HepG2 (cell line): Measurements from ENCODE around the gene BAZ1A. TPM values are rescaled to one million over a fixed set of nuclear protein-coding genes. Genes with fewer than 3 reads are reported as not detected.

Source experiments
- DNMT1 ChIP-seq: sonication (generic); formaldehyde crosslinking; IDR thresholded peaks from 2 replicates; pipeline ENCODE4 v1.5.1; 2020; ENCODE audit warnings: mild to moderate bottlenecking, missing genetic modification reagents
- HMG20A ChIP-seq: IDR thresholded peaks from 2 replicates; pipeline ENCODE4 v1.6.1; 2016; ENCODE audit warnings: borderline replicate concordance
- KLF13 ChIP-seq: sonication (generic); formaldehyde crosslinking; IDR thresholded peaks from 2 replicates; pipeline ENCODE4 v1.4.0; 2020; ENCODE audit warnings: mild to moderate bottlenecking, missing genetic modification reagents
- KLF9 ChIP-seq: IDR thresholded peaks from 2 replicates; pipeline ENCODE4 v1.6.1; 2016; ENCODE audit warnings: low read depth
- MIER2 ChIP-seq: IDR thresholded peaks from 2 replicates; pipeline ENCODE4 v1.6.1; 2016; ENCODE audit warnings: missing biosample characterization, missing genetic modification reagents
- NFRKB ChIP-seq: fragments of 450-650 bp; IDR thresholded peaks from 2 replicates; pipeline ENCODE4 v1.6.1; 2017
- NR2F1 ChIP-seq, 2 experiments: fragments of 450-650 bp in 1 of 2; formaldehyde crosslinking in 1 of 2; IDR thresholded peaks; 2 replicates each; pipeline versions ENCODE4 v1.5.0 to v1.6.1; 2016 to 2020; ENCODE audit warnings: mild to moderate bottlenecking in 1 of 2, missing compliant biosample characterization in 1 of 2, missing genetic modification reagents in 1 of 2, moderate library complexity in 1 of 2
- PAWR ChIP-seq: sonication (generic); formaldehyde crosslinking; IDR thresholded peaks from 2 replicates; pipeline ENCODE4 v1.4.0; 2020; ENCODE audit warnings: missing genetic modification reagents, mild to moderate bottlenecking, borderline replicate concordance
- PHF21A ChIP-seq: sonication (generic); formaldehyde crosslinking; IDR thresholded peaks from 2 replicates; pipeline ENCODE4 v1.5.0; 2020; ENCODE audit warnings: mild to moderate bottlenecking, missing genetic modification reagents
- SIN3B ChIP-seq: fragments of 150-350 bp; IDR thresholded peaks from 2 replicates; pipeline ENCODE4 v1.6.1; 2014; ENCODE audit warnings: low read length
- SMAD1 ChIP-seq: sonication (generic); formaldehyde crosslinking; IDR thresholded peaks from 2 replicates; pipeline ENCODE4 v1.4.0; 2020; ENCODE audit warnings: missing genetic modification reagents, low read depth, mild to moderate bottlenecking, borderline replicate concordance
- SOX6 ChIP-seq, 2 experiments: fragments of 450-650 bp in 1 of 2; sonication (generic) in 1 of 2; formaldehyde crosslinking in 1 of 2; IDR thresholded peaks; 2 replicates each; pipeline versions ENCODE4 v1.4.0 to v1.6.1; 2017 to 2020; ENCODE audit warnings: antibody characterized with exemption in 1 of 2, mild to moderate bottlenecking in 1 of 2, missing genetic modification reagents in 1 of 2
- SSRP1 ChIP-seq: IDR thresholded peaks from 2 replicates; pipeline ENCODE4 v1.6.1; 2016; ENCODE audit warnings: control low read depth
- U2AF2 ChIP-seq: fragments of 200-400 bp; formaldehyde crosslinking; IDR thresholded peaks from 2 replicates; pipeline ENCODE4 v1.6.1; 2017; ENCODE audit warnings: low read depth, mild to moderate bottlenecking, low read length
- ZFAT ChIP-seq: sonication (generic); formaldehyde crosslinking; conservative IDR thresholded peaks from 2 replicates; pipeline ENCODE4 v1.8.1; 2023; ENCODE audit warnings: missing genetic modification reagents, inconsistent platforms
- ZMYM4 ChIP-seq: sonication (generic); formaldehyde crosslinking; IDR thresholded peaks from 2 replicates; pipeline ENCODE4 v1.8.1; 2023; ENCODE audit warnings: mild to moderate bottlenecking, missing genetic modification reagents
- ZNF10 ChIP-seq: sonication (generic); formaldehyde crosslinking; IDR thresholded peaks from 2 replicates; pipeline ENCODE4 v1.4.0; 2020; ENCODE audit warnings: mild to moderate bottlenecking, low read depth, missing genetic modification reagents, borderline replicate concordance
- ZNF224 ChIP-seq: sonication (generic); formaldehyde crosslinking; IDR thresholded peaks from 2 replicates; pipeline ENCODE4 v1.5.0; 2020; ENCODE audit warnings: mild to moderate bottlenecking, missing genetic modification reagents
- ZNF572 ChIP-seq: sonication (generic); formaldehyde crosslinking; IDR thresholded peaks from 2 replicates; pipeline ENCODE4 v1.5.1; 2020; ENCODE audit warnings: mild to moderate bottlenecking, missing genetic modification reagents
- ZNF776 ChIP-seq: sonication (generic); formaldehyde crosslinking; IDR thresholded peaks from 2 replicates; pipeline ENCODE4 v1.4.0; 2020; ENCODE audit warnings: mild to moderate bottlenecking, missing genetic modification reagents
- ZNF777 ChIP-seq: sonication (generic); formaldehyde crosslinking; IDR thresholded peaks from 2 replicates; pipeline ENCODE4 v1.4.0; 2020; ENCODE audit warnings: missing genetic modification reagents
- ZNF816 ChIP-seq: sonication (generic); formaldehyde crosslinking; IDR thresholded peaks from 2 replicates; pipeline ENCODE4 v1.8.0; 2022; ENCODE audit warnings: missing genetic modification reagents, mild to moderate bottlenecking, borderline replicate concordance
- polyA plus RNA-seq, 8 experiments: library from polyadenylated mRNA; depleted of rRNA in 3 of 8; stranded (reverse) in 7 of 8; unstranded in 1 of 8; fragments of >200 nt; fragmentation: Illumina TruSeq in 4 of 8; extraction: Trizol in 4 of 8; gene quantifications; 2 replicates each; pipeline versions ENCODE4 v1.2.1 to v1.2.3, GENCODE V29; 2011 to 2016; ENCODE audit warnings: low read depth in 4 of 8, missing spikeins in 1 of 8, mixed read lengths in 1 of 8; ENCODE audit not compliant: insufficient read depth in 1 of 8
- total RNA-seq, 5 experiments: library from RNA; depleted of rRNA; stranded (reverse); fragments of >200 nt; fragmentation: Illumina TruSeq; extraction: Trizol; gene quantifications; 2 replicates each; pipeline ENCODE4 v1.2.3, GENCODE V29; 2016; ENCODE audit warnings: low read depth in 1 of 5
- TF ChIP-seq, protein P1 (sequence below): sonication (generic); formaldehyde crosslinking; IDR thresholded peaks from 2 replicates; pipeline ENCODE4 v1.8.1; 2023; ENCODE audit warnings: missing genetic modification reagents, inconsistent platforms, borderline replicate concordance
- TF ChIP-seq, protein P2 (sequence below): sonication (generic); formaldehyde crosslinking; IDR thresholded peaks from 2 replicates; pipeline ENCODE4 v1.4.0; 2020; ENCODE audit warnings: missing genetic modification reagents
- TF ChIP-seq, protein P3 (sequence below): sonication (generic); formaldehyde crosslinking; IDR thresholded peaks from 2 replicates; pipeline ENCODE4 v1.5.0; 2020; ENCODE audit warnings: missing genetic modification reagents, mild to moderate bottlenecking, borderline replicate concordance
- TF ChIP-seq, protein P4 (sequence below): sonication (generic); formaldehyde crosslinking; IDR thresholded peaks from 2 replicates; pipeline ENCODE4 v1.5.1; 2020; ENCODE audit warnings: missing genetic modification reagents, mild to moderate bottlenecking, borderline replicate concordance

BAZ1A gene
- total and polyA plus RNA-seq, 2 of the 13 experiments (the other 11 are each of a cell fraction or from before 2014, with no cell fraction given): 20.9 to 56.8 TPM

DNA sequence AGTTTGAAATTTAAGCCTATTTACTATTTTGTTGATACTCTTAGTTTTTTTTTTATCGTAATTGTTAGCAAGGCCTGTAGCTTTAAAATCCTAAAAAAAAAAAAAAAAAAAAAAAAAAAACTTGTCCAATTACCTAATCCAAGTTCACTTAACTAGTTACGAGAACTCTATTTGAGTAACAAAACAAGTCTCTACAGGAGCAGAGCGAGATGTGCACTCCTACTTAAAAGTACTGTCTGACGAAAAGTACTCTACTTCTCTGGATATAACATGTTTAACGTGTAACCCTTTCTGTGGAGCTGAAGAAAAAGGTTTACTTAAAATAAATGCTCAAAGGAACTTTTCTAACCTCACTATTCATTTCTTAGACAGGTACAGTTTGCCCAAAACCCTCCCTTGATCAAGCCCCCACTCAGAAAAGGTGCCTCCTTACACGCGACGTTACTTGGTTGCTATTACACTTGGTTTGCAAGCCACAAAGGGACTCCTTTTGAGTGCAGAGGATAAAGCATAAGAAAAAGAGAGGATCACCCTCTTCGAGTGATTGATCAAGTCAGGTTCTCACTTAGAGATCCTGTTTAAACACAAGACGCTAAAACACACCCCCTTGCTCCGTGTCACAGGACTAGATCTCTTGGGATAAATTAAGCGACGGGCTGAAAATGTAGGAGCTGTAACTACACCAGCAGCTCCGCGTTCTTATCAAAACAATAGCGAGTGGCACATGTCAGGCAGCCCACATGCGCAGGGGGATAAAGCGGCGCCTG, 2.2 kb downstream of the BAZ1A start (continued):
- no peak for TF ChIP-seq ZNF816
- TF ChIP-seq NR2F1 (CRISPR knock-in tag; IDR thresholded peaks at IDR 0.05): no peak
- no peak for TF ChIP-seq ZNF10
- TF ChIP-seq, protein P1, sequence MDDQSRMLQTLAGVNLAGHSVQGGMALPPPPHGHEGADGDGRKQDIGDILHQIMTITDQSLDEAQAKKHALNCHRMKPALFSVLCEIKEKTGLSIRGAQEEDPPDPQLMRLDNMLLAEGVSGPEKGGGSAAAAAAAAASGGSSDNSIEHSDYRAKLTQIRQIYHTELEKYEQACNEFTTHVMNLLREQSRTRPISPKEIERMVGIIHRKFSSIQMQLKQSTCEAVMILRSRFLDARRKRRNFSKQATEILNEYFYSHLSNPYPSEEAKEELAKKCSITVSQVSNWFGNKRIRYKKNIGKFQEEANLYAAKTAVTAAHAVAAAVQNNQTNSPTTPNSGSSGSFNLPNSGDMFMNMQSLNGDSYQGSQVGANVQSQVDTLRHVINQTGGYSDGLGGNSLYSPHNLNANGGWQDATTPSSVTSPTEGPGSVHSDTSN (CRISPR knock-in tag): no peak
- no peak for TF ChIP-seq ZNF572 (CRISPR knock-in tag)
- TF ChIP-seq HMG20A (CRISPR knock-in tag): no peak
- no peak for TF ChIP-seq KLF13 (CRISPR knock-in tag)
- TF ChIP-seq ZNF224 (CRISPR knock-in tag): no peak
- TF ChIP-seq ZNF777 (CRISPR knock-in tag): no peak
- no peak for TF ChIP-seq U2AF2
- no peak for TF ChIP-seq ZMYM4 (CRISPR knock-in tag)
- TF ChIP-seq ZNF776: no peak
- TF ChIP-seq SOX6 (IDR thresholded peaks at IDR 0.05): no peak
- no peak for TF ChIP-seq SOX6 (CRISPR knock-in tag; IDR thresholded peaks at IDR 0.05)
- TF ChIP-seq PHF21A (CRISPR knock-in tag): no peak
- no peak for TF ChIP-seq ZFAT (CRISPR knock-in tag)
- peak; percentile 46; the same call in 1 of the 2 replicates for TF ChIP-seq SSRP1 (CRISPR knock-in tag)
- TF ChIP-seq NFRKB: no peak
- TF ChIP-seq SMAD1: no peak
- no peak for TF ChIP-seq KLF9
- TF ChIP-seq, protein P2, sequence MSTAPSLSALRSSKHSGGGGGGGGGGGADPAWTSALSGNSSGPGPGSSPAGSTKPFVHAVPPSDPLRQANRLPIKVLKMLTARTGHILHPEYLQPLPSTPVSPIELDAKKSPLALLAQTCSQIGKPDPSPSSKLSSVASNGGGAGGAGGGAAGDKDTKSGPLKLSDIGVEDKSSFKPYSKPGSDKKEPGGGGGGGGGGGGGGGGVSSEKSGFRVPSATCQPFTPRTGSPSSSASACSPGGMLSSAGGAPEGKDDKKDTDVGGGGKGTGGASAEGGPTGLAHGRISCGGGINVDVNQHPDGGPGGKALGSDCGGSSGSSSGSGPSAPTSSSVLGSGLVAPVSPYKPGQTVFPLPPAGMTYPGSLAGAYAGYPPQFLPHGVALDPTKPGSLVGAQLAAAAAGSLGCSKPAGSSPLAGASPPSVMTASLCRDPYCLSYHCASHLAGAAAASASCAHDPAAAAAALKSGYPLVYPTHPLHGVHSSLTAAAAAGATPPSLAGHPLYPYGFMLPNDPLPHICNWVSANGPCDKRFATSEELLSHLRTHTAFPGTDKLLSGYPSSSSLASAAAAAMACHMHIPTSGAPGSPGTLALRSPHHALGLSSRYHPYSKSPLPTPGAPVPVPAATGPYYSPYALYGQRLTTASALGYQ (CRISPR knock-in tag): no peak; the same call in 1 of the 2 replicates
- TF ChIP-seq, protein P3, sequence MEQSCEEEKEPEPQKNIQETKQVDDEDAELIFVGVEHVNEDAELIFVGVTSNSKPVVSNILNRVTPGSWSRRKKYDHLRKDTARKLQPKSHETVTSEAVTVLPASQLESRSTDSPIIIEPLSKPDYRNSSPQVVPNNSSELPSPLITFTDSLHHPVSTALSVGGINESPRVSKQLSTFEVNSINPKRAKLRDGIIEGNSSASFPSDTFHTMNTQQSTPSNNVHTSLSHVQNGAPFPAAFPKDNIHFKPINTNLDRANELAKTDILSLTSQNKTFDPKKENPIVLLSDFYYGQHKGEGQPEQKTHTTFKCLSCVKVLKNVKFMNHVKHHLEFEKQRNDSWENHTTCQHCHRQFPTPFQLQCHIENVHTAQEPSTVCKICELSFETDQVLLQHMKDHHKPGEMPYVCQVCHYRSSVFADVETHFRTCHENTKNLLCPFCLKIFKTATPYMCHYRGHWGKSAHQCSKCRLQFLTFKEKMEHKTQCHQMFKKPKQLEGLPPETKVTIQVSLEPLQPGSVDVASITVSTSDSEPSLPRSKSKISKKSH (CRISPR knock-in tag): no peak
- no peak for TF ChIP-seq MIER2 (CRISPR knock-in tag)
- no peak for TF ChIP-seq DNMT1 (CRISPR knock-in tag)
- no peak for TF ChIP-seq PAWR (CRISPR knock-in tag)
- peak; percentile 46; the same call in 1 of the 2 replicates for TF ChIP-seq SIN3B
- TF ChIP-seq, protein P4, sequence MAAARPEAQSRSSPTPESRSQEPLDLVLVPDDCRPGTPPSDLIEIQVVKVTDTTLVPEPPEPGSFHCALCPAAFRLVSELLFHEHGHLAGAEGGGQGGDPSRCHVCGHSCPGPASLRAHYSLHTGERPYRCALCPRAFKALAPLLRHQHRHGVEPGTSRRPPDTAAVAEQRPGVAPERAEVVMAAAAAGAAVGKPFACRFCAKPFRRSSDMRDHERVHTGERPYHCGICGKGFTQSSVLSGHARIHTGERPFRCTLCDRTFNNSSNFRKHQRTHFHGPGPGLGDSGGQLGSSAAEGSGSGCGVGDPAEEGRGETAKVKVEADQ (CRISPR knock-in tag): no peak
